HG02943 (cell line): ENCODE measurements around the gene MX2.

Experiments used
- ATAC-seq: cut with Tn5 transposase; IDR thresholded peaks from one replicate; pipeline ENCODE4 v1.9.1; 2021; ENCODE audit warnings: mild to moderate bottlenecking, low read depth, moderate library complexity; ENCODE audit not compliant: unreplicated experiment

The MX2 gene

GRCh38 chr21:41458559-41458958 lies 96.7 kb downstream of the MX2 start:
- ATAC-seq, result no peak
